IMR-90 (cell line): ENCODE data around the gene PRDM2. TPM values are rescaled to one million over a fixed set of nuclear protein-coding genes. Genes with fewer than 3 reads are reported as not detected.

Experiments used
- ATAC-seq: fragments of 200-7000 bp; cut with Tn5 transposase; 2 replicates; pipeline ENCODE4 v1.9.1; 2020; ENCODE audit warnings: low read depth, mild to moderate bottlenecking, moderate library complexity
- BruUV-seq: library from RNA; stranded (reverse); fragments of 400-500 nt; replicated peaks from 2 replicates; lab custom pipeline; 2021; lab: Mats Ljungman, UMichigan
- CTCF ChIA-PET: fragments of 300-600 bp; formaldehyde crosslinking; extraction: SDS; loops from one replicate; lab custom pipeline; 2021; ENCODE audit warnings: antibody characterized with exemption; lab: Yijun Ruan, JAX
- POLR2A ChIA-PET: fragments of 300-600 bp; sonication (Branson Sonifier 250); formaldehyde crosslinking; loops from one replicate; lab custom pipeline; 2022; ENCODE audit warnings: antibody characterized with exemption; ENCODE audit not compliant: unreplicated experiment; lab: Charles Lee
- DNase-seq: peaks from one replicate; pipeline ENCODE4 v3.0.0; 2013
- H2AFZ ChIP-seq: replicated peaks from 2 replicates; pipeline ENCODE3; 2013; ENCODE audit warnings: low read length, mild to moderate bottlenecking; ENCODE audit not compliant: poor library complexity
- H2AK5ac ChIP-seq: 2 replicates; pipeline ENCODE4 v1.6.1; 2013; ENCODE audit warnings: low read depth, low read length, inconsistent platforms
- H2AK9ac ChIP-seq: replicated peaks from 2 replicates; pipeline ENCODE3; 2013; ENCODE audit warnings: mild to moderate bottlenecking, low read depth, low read length, moderate library complexity; ENCODE audit not compliant: poor library complexity
- H2BK120ac ChIP-seq: 2 replicates; pipeline ENCODE4 v1.6.1; 2013; ENCODE audit warnings: low read depth, low read length, inconsistent platforms
- H2BK15ac ChIP-seq: 3 replicates; pipeline ENCODE4 v1.6.1; 2013; ENCODE audit warnings: low read depth, low read length, inconsistent platforms
- H2BK20ac ChIP-seq: 2 replicates; pipeline ENCODE4 v1.6.1; 2013; ENCODE audit warnings: low read depth, mild to moderate bottlenecking, inconsistent platforms, low read length, moderate library complexity
- H2BK5ac ChIP-seq: 2 replicates; pipeline ENCODE4 v1.6.1; 2013; ENCODE audit warnings: mild to moderate bottlenecking, low read depth, low read length, inconsistent platforms; ENCODE audit not compliant: poor library complexity, severe bottlenecking
- H3K14ac ChIP-seq: replicated peaks from 2 replicates; pipeline ENCODE4 v1.6.1; 2013; ENCODE audit warnings: low read depth, low read length, inconsistent platforms
- H3K18ac ChIP-seq: 2 replicates; pipeline ENCODE4 v1.6.1; 2013; ENCODE audit warnings: low read depth, low read length, control low read depth
- H3K23ac ChIP-seq: 2 replicates; pipeline ENCODE4 v1.6.1; 2013; ENCODE audit warnings: low read depth, low read length, inconsistent platforms
- H3K27ac ChIP-seq: 2 replicates; pipeline ENCODE4 v1.5.1; 2013; ENCODE audit warnings: mild to moderate bottlenecking, control low read depth, low read length; ENCODE audit not compliant: insufficient read depth
- H3K27me3 ChIP-seq: 2 replicates; pipeline ENCODE4 v1.6.1; 2013; ENCODE audit warnings: low read length; ENCODE audit not compliant: control insufficient read depth, insufficient read depth
- H3K36me3 ChIP-seq: 2 replicates; pipeline ENCODE4 v1.6.1; 2013; ENCODE audit warnings: low read length, mixed read lengths; ENCODE audit not compliant: control insufficient read depth, insufficient read depth
- H3K4ac ChIP-seq: 2 replicates; pipeline ENCODE4 v1.6.1; 2013; ENCODE audit warnings: low read depth, low read length, inconsistent platforms
- H3K4me1 ChIP-seq: 2 replicates; pipeline ENCODE4 v1.6.1; 2013; ENCODE audit warnings: low read length, mixed read lengths; ENCODE audit not compliant: control insufficient read depth, insufficient read depth
- H3K4me2 ChIP-seq: 2 replicates; pipeline ENCODE4 v1.6.1; 2013; ENCODE audit warnings: low read depth, mild to moderate bottlenecking, control low read depth, low read length, moderate library complexity
- H3K4me3 ChIP-seq: 2 replicates; pipeline ENCODE4 v1.5.1; 2013; ENCODE audit warnings: low read depth, mild to moderate bottlenecking, control low read depth, low read length, moderate library complexity; ENCODE audit not compliant: insufficient read depth
- H3K56ac ChIP-seq: 2 replicates; pipeline ENCODE4 v1.6.1; 2013; ENCODE audit warnings: low read length, inconsistent platforms; ENCODE audit not compliant: insufficient read depth; ENCODE audit errors: extremely low read depth
- H3K79me1 ChIP-seq, 2 experiments: 2 replicates each; pipeline ENCODE4 v1.6.1; 2013; ENCODE audit warnings: low read length in 2 of 2, inconsistent platforms in 1 of 2, low read depth in 1 of 2
- H3K9ac ChIP-seq: 2 replicates; pipeline ENCODE4 v1.6.1; 2013; ENCODE audit warnings: low read depth, low read length, control low read depth
- H3K9me1 ChIP-seq: 2 replicates; pipeline ENCODE4 v1.6.1; 2013; ENCODE audit warnings: low read length, inconsistent platforms; ENCODE audit not compliant: insufficient read depth
- H3K9me3 ChIP-seq: 2 replicates; pipeline ENCODE4 v1.6.1; 2013; ENCODE audit warnings: low read length; ENCODE audit not compliant: control insufficient read depth, insufficient read depth
- H4K20me1 ChIP-seq: 2 replicates; pipeline ENCODE4 v1.6.1; 2013; ENCODE audit warnings: low read length, inconsistent platforms; ENCODE audit not compliant: insufficient read depth
- H4K5ac ChIP-seq: 2 replicates; pipeline ENCODE4 v1.6.1; 2013; ENCODE audit warnings: mild to moderate bottlenecking, low read depth, low read length, control low read depth
- H4K8ac ChIP-seq, 2 experiments: 2 replicates each; pipeline ENCODE4 v1.6.1; 2013; ENCODE audit warnings: low read depth in 2 of 2, low read length in 2 of 2, control low read depth in 1 of 2, inconsistent platforms in 1 of 2
- H4K91ac ChIP-seq: 2 replicates; pipeline ENCODE4 v1.6.1; 2013; ENCODE audit warnings: low read depth, low read length, inconsistent platforms; ENCODE audit not compliant: insufficient read depth
- BHLHE40 ChIP-seq: fragments of 150-350 bp; IDR thresholded peaks from 2 replicates; pipeline ENCODE4 v1.6.1; 2016; ENCODE audit warnings: mild to moderate bottlenecking, low read depth, low read length
- CEBPB ChIP-seq: IDR thresholded peaks from 2 replicates; pipeline ENCODE4 v1.6.1; 2012; ENCODE audit warnings: low read depth, low read length, improper control_type of control experiment
- CHD1 ChIP-seq: IDR thresholded peaks from 2 replicates; pipeline ENCODE4 v1.6.1; 2012; ENCODE audit warnings: low read depth, low read length, improper control_type of control experiment
- CTCF ChIP-seq: conservative IDR thresholded peaks from 2 replicates; pipeline ENCODE4 v1.5.1; 2012; ENCODE audit warnings: mild to moderate bottlenecking, low read depth, low read length, improper control_type of control experiment
- ELK1 ChIP-seq: fragments of 150-350 bp; IDR thresholded peaks from 2 replicates; pipeline ENCODE4 v1.6.1; 2016; ENCODE audit warnings: low read depth, mild to moderate bottlenecking, low read length, moderate library complexity, borderline replicate concordance
- FOS ChIP-seq: fragments of 150-350 bp; IDR thresholded peaks from 2 replicates; pipeline ENCODE4 v1.6.1; 2016; ENCODE audit warnings: low read depth, low read length
- MAFK ChIP-seq: IDR thresholded peaks from 2 replicates; pipeline ENCODE4 v1.6.1; 2012; ENCODE audit warnings: low read depth, low read length, improper control_type of control experiment
- MAZ ChIP-seq: IDR thresholded peaks from 2 replicates; pipeline ENCODE4 v1.6.1; 2012; ENCODE audit warnings: low read depth, mild to moderate bottlenecking, low read length, improper control_type of control experiment, moderate library complexity, borderline replicate concordance
- NFE2L2 ChIP-seq: fragments of 150-350 bp; IDR thresholded peaks from 2 replicates; pipeline ENCODE4 v1.6.1; 2016; ENCODE audit warnings: low read depth, mild to moderate bottlenecking, low read length
- POLR2A ChIP-seq: IDR thresholded peaks from 2 replicates; pipeline ENCODE4 v1.6.1; 2012; ENCODE audit warnings: mild to moderate bottlenecking, low read depth, low read length
- RAD21 ChIP-seq: IDR thresholded peaks from 2 replicates; pipeline ENCODE4 v1.6.1; 2012; ENCODE audit warnings: low read length, improper control_type of control experiment
- RCOR1 ChIP-seq: IDR thresholded peaks from 2 replicates; pipeline ENCODE4 v1.6.1; 2012; ENCODE audit warnings: mild to moderate bottlenecking, low read length, improper control_type of control experiment; ENCODE audit not compliant: insufficient replicate concordance
- RFX5 ChIP-seq: IDR thresholded peaks from 2 replicates; pipeline ENCODE4 v1.8.0; 2012; ENCODE audit warnings: low read depth, mild to moderate bottlenecking, low read length, moderate library complexity
- SMC3 ChIP-seq: fragments of 150-350 bp; IDR thresholded peaks from 2 replicates; pipeline ENCODE4 v1.6.1; 2016; ENCODE audit warnings: low read depth, mild to moderate bottlenecking, antibody characterized with exemption, low read length, moderate library complexity
- WGBS, 2 experiments: methylation state at CpG; one replicate each; pipeline versions ENCODE4 v1.1.5 to v1.1.7; 2013; ENCODE audit warnings: missing lambda C conversion rate in 2 of 2; ENCODE audit not compliant: insufficient read length in 1 of 2; ENCODE audit errors: extremely low coverage in 2 of 2; 5-methylcytosine and 5-hydroxymethylcytosine counted together
- dilution Hi-C: fragments of 300-500 bp; cut with HindIII; formaldehyde crosslinking; loops from one replicate; pipeline ENCODE4 v1.14.3; 2018; ENCODE audit warnings: low sequenced_read_pairs; ENCODE audit not compliant: unreplicated experiment
- in situ Hi-C: fragments of 300-500 bp; cut with MboI; formaldehyde crosslinking; loops from 3 replicates; pipeline ENCODE4 v1.14.3; 2019; ENCODE audit warnings: low sequenced_read_pairs, inconsistent platforms, mixed read lengths
- intact Hi-C: fragments of 100-400 bp; cut with micrococcal nuclease; formaldehyde crosslinking; loops from 2 replicates; pipeline ENCODE4 v1.10.0; 2022
- polyA plus RNA-seq, 3 experiments: library from polyadenylated mRNA; depleted of rRNA; stranded (reverse); fragments of >200 nt; gene quantifications; 2 replicates each; pipeline ENCODE4 v1.2.3, GENCODE V29; 2012; ENCODE audit warnings: low replicate concordance in 1 of 3
- total RNA-seq: library from RNA; depleted of rRNA; stranded (reverse); fragments of >200 nt; gene quantifications from 2 replicates; pipeline ENCODE4 v1.2.3, GENCODE V29; 2012

Gene PRDM2
- total and polyA plus RNA-seq, 2 of the 4 experiments (the other 2 are of a cell fraction): 3.4 to 8.9 TPM

GRCh38 chr1:13824626-13825025 is 124.6 kb downstream of the PRDM2 start:
- TF ChIP-seq CEBPB (no peak), ELK1 (no peak), CTCF (no peak), NFE2L2 (no peak), CHD1 (no peak), RAD21 (no peak), FOS (no peak), POLR2A (no peak), MAZ (no peak), SMC3 (no peak), MAFK (no peak), RFX5 (no peak), BHLHE40 (no peak), RCOR1 (no peak)
- ATAC-seq: no peak

More at GRCh38 chr1:13824626-13825025, 124.6 kb downstream of the PRDM2 start:
- Histone ChIP-seq H3K27ac (no peak overlapping the region), H4K20me1 (no peaks in the 10 kb centered on the region), H2BK15ac (no peak overlapping the region), H3K14ac (no peak overlapping the region), H3K23ac (no peak overlapping the region), H3K9ac (no peak overlapping the region), H3K4ac (no peak overlapping the region), H3K4me2 (no peak overlapping the region), H2BK5ac (no peak overlapping the region), H3K27me3 (no peaks in the 10 kb centered on the region), H4K8ac (no peak overlapping the region), H3K9me3 (no peaks in the 10 kb centered on the region), H3K36me3 (peaks cover 2% of the 10 kb centered on the region), H3K4me1 (no peaks in the 10 kb centered on the region), H4K5ac (no peak overlapping the region), H2AFZ (no peak overlapping the region), H2BK20ac (no peak overlapping the region), H2AK9ac (no peak overlapping the region), H4K91ac (no peak overlapping the region), H2BK120ac (no peak overlapping the region), H3K4me3 (no peak overlapping the region), H3K9me1 (no peaks in the 10 kb centered on the region), H3K79me1 (no peaks in the 10 kb centered on the region), H3K56ac (no peak overlapping the region), H2AK5ac (no peak overlapping the region), H3K18ac (no peak overlapping the region)
- 84% methylated on average over 6 of the region's 9 CpGs; no CpG with 5 or more reads in 1 of the 2 experiments for WGBS, 2 experiments
- DNase-seq: no peak
- POLR2A ChIA-PET: no interaction called here
- dilution Hi-C loops: no loop called here
- CTCF ChIA-PET: interaction anchor here (0.5 kb wide), 1 partner anchor 130 kb away, joined by 4 read pairs; no protein-coding TSS in a partner anchor
- in situ Hi-C loops: no loop called here
- intact Hi-C loops: loop anchor here (1.0 kb wide), 1 partner anchor 159 kb away; no protein-coding TSS in a partner anchor
- BruUV-seq: no TSS peak
